ENCODE data around the gene FAIM2.

The FAIM2 gene

DNA sequence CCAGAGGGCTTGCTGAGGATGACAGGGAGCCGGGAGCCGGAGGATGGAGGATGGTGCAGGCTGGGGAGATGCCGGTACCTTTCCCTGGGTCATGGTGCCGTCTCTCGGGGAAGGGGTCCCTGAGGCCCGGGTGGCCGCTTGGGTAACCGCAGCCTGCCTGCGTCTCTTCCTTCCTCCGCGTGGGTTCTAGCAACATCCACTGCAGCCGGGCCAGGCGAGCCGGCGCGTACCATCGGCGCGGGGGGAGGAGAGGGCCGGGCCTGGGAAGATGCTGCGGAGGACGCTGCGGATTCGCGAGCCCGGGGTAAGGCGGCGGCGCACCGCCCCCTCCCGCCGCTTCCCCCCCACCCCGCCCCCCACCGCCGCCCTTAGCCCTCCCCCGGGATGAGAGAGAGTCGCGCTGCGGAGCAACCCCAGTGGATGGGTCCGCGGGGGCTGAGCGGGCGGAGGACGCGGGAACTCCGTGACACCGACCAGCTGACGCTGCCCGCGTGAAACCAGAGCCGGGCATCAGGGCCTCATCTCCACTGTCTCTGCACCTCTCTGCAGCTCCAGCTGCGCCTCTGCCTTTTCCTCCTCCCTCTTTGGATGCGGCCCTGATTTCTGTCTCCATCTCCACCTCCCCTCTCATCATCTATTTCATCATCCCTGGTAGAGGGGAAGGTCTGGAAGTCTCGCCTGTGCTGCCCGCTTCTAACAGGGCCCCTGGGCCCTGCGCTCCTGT lies at the start of gene FAIM2:
Gene FAIM2, minus strand, starts transcription at position 201 of the 724 bp plus-strand sequence. Its CDS starts 108 bp downstream, at position 93.
- DNase-seq (ENCODE audit: low spot score), result peak; percentile 82

DNA sequence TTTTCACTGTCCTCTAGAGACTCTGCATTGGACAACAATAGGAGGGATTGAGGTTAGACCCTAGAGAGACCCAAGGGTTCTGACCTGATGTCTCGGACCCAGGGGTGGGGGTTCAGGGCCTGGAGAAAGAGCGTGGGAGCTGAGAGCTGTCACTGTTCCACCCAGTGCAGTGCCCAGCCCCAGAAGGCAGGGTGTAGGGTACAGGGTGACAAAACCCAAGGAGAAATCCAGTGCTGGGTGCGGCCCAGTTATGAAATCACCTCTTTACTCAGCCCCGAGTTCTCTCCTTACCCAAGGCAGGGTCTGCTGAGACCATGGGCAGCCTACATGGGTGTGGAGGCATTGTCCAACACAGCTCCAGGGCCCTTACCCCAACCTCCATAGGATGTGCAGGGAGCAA lies 49.5 kb upstream of the FAIM2 start:
- DNase-seq (ENCODE audit: low spot score), result no peak

DNA sequence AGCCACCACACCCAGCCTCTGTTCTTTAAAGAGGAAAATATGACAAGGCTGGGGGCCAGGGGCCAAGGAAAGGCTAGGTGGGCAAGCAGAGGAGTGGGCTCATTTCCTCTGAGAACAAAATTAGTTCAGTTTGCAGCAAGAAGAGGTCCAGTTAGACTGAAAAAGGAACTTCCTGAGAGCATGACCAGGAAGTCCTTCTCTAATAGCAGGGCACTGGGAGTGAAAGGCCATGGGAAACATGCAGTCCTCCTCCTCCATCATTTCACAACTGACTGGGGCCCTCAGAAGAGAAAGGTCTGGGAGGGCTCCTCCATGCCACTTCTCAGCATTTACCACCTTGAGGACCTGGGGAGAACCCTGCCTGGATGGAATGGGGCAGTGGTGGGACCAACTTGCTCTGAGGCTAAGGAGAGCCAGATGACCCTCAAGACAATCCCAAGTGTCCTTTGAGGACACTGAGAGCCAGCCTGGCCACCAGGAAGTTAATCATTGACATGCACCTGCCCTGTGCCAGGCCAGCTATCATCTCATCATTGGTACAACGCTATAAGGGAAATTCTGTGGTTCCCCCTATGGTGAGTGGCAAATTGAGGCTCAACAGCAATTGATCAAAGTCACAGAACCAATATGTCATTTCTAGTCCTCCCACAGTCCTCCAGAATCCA lies 48.8 kb upstream of the FAIM2 start:
- DNase-seq (ENCODE audit: low spot score), result no peak

- no peak for DNase-seq (ENCODE audit: low spot score)
Measured at GRCh38 chr12:49951411-49952240, 47.9 kb upstream of the FAIM2 start.

DNA sequence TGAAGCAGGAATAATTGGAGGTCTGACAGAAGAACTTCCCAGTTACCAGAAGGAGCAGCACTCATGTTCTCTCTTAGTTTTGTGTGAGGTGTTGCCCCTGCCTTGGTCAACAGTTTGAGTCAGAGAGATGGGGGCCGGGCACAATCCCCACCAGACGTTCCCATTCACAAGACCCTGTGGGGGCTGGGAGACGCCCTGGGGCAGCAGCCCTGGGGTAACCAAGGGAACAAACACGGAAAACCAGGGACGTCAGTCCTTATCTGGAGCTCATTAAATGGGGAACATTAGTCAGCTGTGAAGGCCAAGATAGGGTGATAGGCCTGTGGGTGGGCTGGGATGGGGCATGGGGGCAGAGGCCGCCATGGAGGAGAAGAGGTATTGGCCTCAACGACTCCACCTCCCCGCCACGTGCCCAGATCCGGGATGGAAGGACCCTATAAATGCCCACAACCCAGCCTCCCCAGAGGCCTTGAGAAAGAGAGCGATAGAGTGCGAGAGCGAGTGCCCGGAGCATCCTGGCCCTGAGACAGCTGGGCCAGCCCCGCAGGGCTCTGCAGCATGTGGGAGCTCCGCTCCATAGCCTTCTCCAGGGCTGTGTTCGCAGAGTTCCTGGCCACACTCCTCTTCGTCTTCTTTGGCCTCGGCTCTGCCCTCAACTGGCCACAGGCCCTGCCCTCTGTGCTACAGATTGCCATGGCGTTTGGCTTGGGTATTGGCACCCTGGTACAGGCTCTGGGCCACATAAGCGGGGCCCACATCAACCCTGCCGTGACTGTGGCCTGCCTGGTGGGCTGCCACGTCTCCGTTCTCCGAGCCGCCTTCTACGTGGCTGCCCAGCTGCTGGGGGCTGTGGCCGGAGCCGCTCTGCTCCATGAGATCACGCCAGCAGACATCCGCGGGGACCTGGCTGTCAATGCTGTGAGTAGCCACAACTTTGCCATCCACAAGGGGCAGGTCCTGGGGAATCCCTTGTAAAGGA lies 46.9 kb upstream of the FAIM2 start, which contains the start of gene AQP2:
Gene AQP2, plus strand, starts transcription at position 465 of the 979 bp plus-strand sequence. Its CDS starts 94 bp downstream, at position 559.
- DNase-seq (ENCODE audit: low spot score), result no peak

GRCh38 chr12:49949866-49950265 lies 46.2 kb upstream of the FAIM2 start:
- no peak for DNase-seq (ENCODE audit: low spot score)

DNA sequence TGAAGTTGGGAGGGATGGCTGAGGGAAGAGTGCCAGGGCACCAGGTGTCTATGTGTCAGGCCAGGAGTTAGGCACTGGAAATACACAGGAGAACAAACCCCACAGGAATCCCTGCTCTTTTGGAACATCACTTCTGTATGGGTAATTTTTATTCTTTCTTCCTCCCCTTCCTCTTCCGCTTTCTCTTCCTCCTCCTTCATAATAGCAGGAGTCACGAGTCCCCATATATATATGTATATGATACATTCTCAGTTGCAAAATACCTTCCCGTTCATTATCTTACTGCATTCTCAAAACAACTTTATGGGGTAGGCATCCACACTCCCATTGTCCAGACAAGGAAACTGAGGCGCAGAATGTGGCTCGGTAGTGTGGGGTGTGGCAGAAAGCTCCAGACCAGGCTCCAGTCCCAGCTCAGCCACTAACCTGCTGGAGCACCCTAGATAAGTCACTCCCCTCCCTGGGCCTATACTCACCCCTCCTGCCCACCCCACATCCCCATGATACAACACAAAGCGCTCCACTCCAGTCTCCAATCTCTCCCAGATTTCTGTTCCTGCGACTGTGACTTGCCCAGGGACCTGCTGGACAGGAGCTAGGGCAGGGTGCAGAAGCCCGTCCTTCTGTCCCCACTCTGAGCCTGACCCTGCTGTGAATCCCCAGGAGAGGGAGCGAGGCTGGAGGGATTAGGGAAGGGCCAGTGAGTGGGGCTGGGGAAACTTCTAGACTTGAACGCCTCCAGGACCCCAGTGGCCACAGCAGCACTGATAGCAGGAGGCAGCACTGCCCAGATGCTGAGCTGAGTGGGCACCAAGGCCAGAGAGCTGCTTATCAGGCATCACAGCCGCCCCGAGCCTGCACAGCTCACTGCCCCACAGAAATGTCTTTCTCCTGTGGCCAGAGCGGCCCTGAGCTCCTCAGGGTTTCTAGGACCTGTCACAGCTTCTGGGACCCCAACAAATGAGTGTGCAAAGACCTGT lies 45.5 kb upstream of the FAIM2 start:
- no peak for DNase-seq (ENCODE audit: low spot score)

DNA sequence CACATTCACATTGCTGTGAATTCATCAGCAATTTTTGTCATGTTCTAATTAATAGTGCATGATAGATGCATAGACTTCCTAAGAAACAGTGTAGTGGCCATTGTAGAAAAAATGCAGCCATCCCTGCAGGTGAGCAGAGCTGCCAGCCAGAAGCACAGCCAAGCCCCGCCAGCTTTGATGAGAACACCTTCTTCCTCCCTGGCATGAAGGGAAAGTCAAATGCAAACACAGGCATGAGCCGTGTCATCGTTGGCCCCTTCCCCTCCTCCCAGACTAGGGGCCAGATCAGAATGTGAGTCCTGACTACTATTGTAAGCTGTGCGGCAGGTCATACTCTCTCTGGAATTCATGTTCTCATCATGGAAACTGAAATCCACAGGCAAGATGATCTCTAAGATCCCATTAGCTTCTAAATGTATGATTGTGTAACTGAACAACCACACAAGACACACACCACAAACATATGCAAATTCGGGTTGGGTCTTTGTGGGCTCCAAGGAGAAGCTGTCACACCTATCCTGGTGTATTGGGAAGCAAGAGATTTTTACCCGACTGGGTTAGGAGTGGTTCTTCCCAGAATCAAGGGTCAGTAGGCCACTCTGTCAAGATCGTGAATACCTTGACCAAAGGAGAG lies 44.0 kb upstream of the FAIM2 start:
- no peak for DNase-seq (ENCODE audit: low spot score)

DNA sequence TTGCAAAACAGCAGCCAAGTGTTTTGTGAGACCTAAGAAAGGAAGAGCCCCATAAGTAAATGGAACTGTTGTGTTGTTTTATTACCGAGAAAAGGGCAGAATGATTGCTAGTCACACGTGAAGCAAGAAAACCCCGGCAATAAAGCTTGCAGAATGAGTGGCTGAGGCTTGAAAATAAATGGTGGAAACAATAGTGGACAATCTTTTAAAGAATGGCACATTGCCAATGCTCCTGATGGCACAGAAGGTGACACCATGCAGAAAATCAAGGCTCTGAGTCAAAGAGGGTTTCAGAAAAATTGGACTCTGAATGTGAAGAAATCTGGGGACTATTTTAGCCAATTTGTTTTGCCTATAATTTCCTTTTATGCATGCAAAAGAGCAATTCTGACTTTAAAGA lies 42.8 kb upstream of the FAIM2 start:
- DNase-seq (ENCODE audit: low spot score), result no peak

GRCh38 chr12:49946086-49946485 lies 42.4 kb upstream of the FAIM2 start:
- no peak for DNase-seq (ENCODE audit: low spot score)

GRCh38 chr12:49945394-49946080 lies 41.8 kb upstream of the FAIM2 start:
- DNase-seq (ENCODE audit: low spot score), result peak; percentile 95

- no peak for DNase-seq (ENCODE audit: low spot score)
Measured at GRCh38 chr12:49944718-49945117, 41.0 kb upstream of the FAIM2 start.

- DNase-seq (ENCODE audit: low spot score), result no peak
Measured at GRCh38 chr12:49944046-49944445, 40.3 kb upstream of the FAIM2 start.

DNA sequence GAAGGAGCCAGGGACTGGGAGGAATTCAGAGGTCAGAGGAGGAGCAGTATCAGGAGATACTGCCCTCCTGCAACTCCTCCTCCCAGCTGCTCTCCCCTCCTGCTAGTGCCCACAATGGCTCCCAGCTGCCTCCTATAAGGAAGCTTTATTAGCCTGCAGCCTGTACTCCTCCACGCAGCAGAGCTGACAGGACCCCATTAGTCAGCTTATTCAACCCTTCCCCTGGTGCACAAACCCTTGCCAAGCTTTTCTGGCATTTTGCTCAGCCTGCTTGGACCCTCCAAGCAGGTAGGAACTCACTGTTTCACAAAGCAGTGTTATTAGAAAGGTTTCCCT lies 39.9 kb upstream of the FAIM2 start:
- no peak for DNase-seq (ENCODE audit: low spot score)

GRCh38 chr12:49942921-49943624 lies 39.4 kb upstream of the FAIM2 start:
- DNase-seq (ENCODE audit: low spot score), result no peak

- DNase-seq (ENCODE audit: low spot score), result no peak
Measured at GRCh38 chr12:49942512-49942893, 38.8 kb upstream of the FAIM2 start.

GRCh38 chr12:49941556-49942511 lies 38.1 kb upstream of the FAIM2 start:
- DNase-seq (ENCODE audit: low spot score), result no peak
